SK-N-SH (cell line): ENCODE results near the gene PCNX1. TPM values are rescaled to one million over a fixed set of nuclear protein-coding genes. Genes with fewer than 3 reads are reported as not detected.
"Not testable (repeated sequence)": the region's sequence is repeated elsewhere in the genome, so short reads cannot be mapped to it uniquely, and the experiment has no call there.

ENCODE experiments used
- CTCF ChIA-PET: fragments of 300-600, 350-600 bp; formaldehyde crosslinking; extraction: SDS; loops from one replicate; lab custom pipeline; 2021; lab: Yijun Ruan, JAX
- POLR2A ChIA-PET: fragments of 350-600 bp; sonication (Branson Sonifier 250); formaldehyde crosslinking; extraction: SDS; loops from one replicate; lab custom pipeline; 2020; ENCODE audit warnings: antibody characterized with exemption, inconsistent platforms; lab: Yijun Ruan, JAX
- DNase-seq: peaks from one replicate; pipeline ENCODE4 v3.0.0; 2012
- H2AFZ ChIP-seq: fragments of 200-600 bp; sonication (generic); 2 replicates; pipeline ENCODE4 v1.8.1; 2016; ENCODE audit warnings: antibody characterized with exemption, mild to moderate bottlenecking, low read depth
- H3F3A ChIP-seq: fragments of 200-600 bp; sonication (generic); replicated peaks from 2 replicates; pipeline ENCODE3; 2016; ENCODE audit warnings: antibody characterized with exemption, mild to moderate bottlenecking; ENCODE audit not compliant: insufficient read depth
- H3K27ac ChIP-seq, 2 experiments: fragments of 200-500 bp in 1 of 2; fragments of 200-600 bp in 1 of 2; sonication (Bioruptor generic) in 1 of 2; sonication (generic), shearing (Covaris generic) in 1 of 2; 2 replicates each; pipeline versions ENCODE4 v1.5.1 to v1.6.1; 2014 to 2016; ENCODE audit warnings: low read depth in 2 of 2, inconsistent platforms in 1 of 2, low read length in 1 of 2, mild to moderate bottlenecking in 1 of 2, mixed read lengths in 1 of 2
- H3K27me3 ChIP-seq: fragments of 200-600 bp; sonication (generic), shearing (Covaris generic); 2 replicates; pipeline ENCODE4 v1.6.1; 2016; ENCODE audit warnings: mixed run types; ENCODE audit not compliant: insufficient read depth
- H3K36me3 ChIP-seq, 2 experiments: fragments of 200-500 bp in 1 of 2; fragments of 200-600 bp in 1 of 2; sonication (Bioruptor generic) in 1 of 2; sonication (generic) in 1 of 2; replicated peaks in 1 of 2; 2 replicates each; pipeline versions ENCODE3 to v1.5.1; 2014 to 2016; ENCODE audit warnings: low read length in 1 of 2, mild to moderate bottlenecking in 1 of 2; ENCODE audit not compliant: insufficient read depth in 2 of 2, control insufficient read depth in 1 of 2
- H3K4me1 ChIP-seq, 2 experiments: fragments of 200-500 bp in 1 of 2; fragments of 200-600 bp in 1 of 2; sonication (Bioruptor generic) in 1 of 2; sonication (generic), shearing (Covaris generic) in 1 of 2; 2 replicates each; pipeline versions ENCODE4 v1.5.1 to v1.6.1; 2014 to 2016; ENCODE audit warnings: low read depth in 1 of 2, low read length in 1 of 2, mixed run types in 1 of 2; ENCODE audit not compliant: insufficient read depth in 2 of 2, control insufficient read depth in 1 of 2
- H3K4me2 ChIP-seq: fragments of 200-600 bp; sonication (generic), shearing (Covaris generic); 2 replicates; pipeline ENCODE4 v1.6.1; 2017; ENCODE audit warnings: mixed run types
- H3K4me3 ChIP-seq, 2 experiments: fragments of 200-500 bp in 1 of 2; fragments of 200-600 bp in 1 of 2; sonication (Bioruptor generic) in 1 of 2; sonication (generic), shearing (Covaris generic) in 1 of 2; 2 replicates each; pipeline versions ENCODE4 v1.5.1 to v1.8.1; 2014 to 2016; ENCODE audit warnings: low read depth in 2 of 2, inconsistent platforms in 1 of 2, low read length in 1 of 2, mild to moderate bottlenecking in 1 of 2, mixed read lengths in 1 of 2, moderate library complexity in 1 of 2
- H3K79me2 ChIP-seq: fragments of 200-600 bp; sonication (generic); 2 replicates; pipeline ENCODE4 v1.8.1; 2017; ENCODE audit warnings: mild to moderate bottlenecking; ENCODE audit not compliant: insufficient read depth
- H3K9ac ChIP-seq: fragments of 200-600 bp; sonication (generic); 2 replicates; pipeline ENCODE4 v1.6.1; 2017; ENCODE audit warnings: mixed run types
- H3K9me2 ChIP-seq: fragments of 200-600 bp; sonication (generic); 2 replicates; pipeline ENCODE4 v1.6.1; 2017; ENCODE audit warnings: mixed run types
- H3K9me3 ChIP-seq: fragments of 200-600 bp; sonication (generic); 2 replicates; pipeline ENCODE4 v1.6.1; 2017; ENCODE audit warnings: mixed run types, mild to moderate bottlenecking, moderate library complexity
- H4K20me1 ChIP-seq: fragments of 200-600 bp; sonication (generic); 2 replicates; pipeline ENCODE4 v1.6.1; 2017; ENCODE audit warnings: mild to moderate bottlenecking, mixed run types; ENCODE audit not compliant: insufficient read depth
- EZH2phosphoT487 ChIP-seq: fragments of 200-600 bp; sonication (generic); IDR thresholded peaks from 2 replicates; pipeline ENCODE4 v1.6.1; 2017; ENCODE audit warnings: low read depth, mixed run types, mild to moderate bottlenecking, antibody characterized with exemption, moderate library complexity, borderline replicate concordance
- IRF3 ChIP-seq: fragments of 150-350 bp; IDR thresholded peaks from 2 replicates; pipeline ENCODE4 v1.6.1; 2016; ENCODE audit warnings: mild to moderate bottlenecking, low read depth, low read length
- JUND ChIP-seq: IDR thresholded peaks from 2 replicates; pipeline ENCODE4 v1.4.0; 2012
- MEF2A ChIP-seq: IDR thresholded peaks from 2 replicates; pipeline ENCODE4 v1.4.0; 2012; ENCODE audit warnings: low read depth, borderline replicate concordance
- PBX3 ChIP-seq: IDR thresholded peaks from 2 replicates; pipeline ENCODE4; 2012
- POLR2AphosphoS5 ChIP-seq: IDR thresholded peaks from 2 replicates; pipeline ENCODE4 v1.6.1; 2012; ENCODE audit warnings: low read depth, low read length
- RCOR1 ChIP-seq: fragments of 150-350 bp; IDR thresholded peaks from 2 replicates; pipeline ENCODE4 v1.6.1; 2017; ENCODE audit warnings: antibody characterized with exemption, low read length
- RXRA ChIP-seq: IDR thresholded peaks from 2 replicates; pipeline ENCODE4 v1.4.0; 2012; ENCODE audit warnings: low read depth, mild to moderate bottlenecking, borderline replicate concordance
- TCF12 ChIP-seq: IDR thresholded peaks from 2 replicates; pipeline ENCODE4 v1.4.0; 2012
- ZBTB33 ChIP-seq: IDR thresholded peaks from 2 replicates; pipeline ENCODE4 v1.4.0; 2012; ENCODE audit warnings: low read depth, borderline replicate concordance
- WGBS: methylation state at CpG from one replicate; pipeline ENCODE4 v1.1.6; 2017; ENCODE audit warnings: low lambda C conversion rate; 5-methylcytosine and 5-hydroxymethylcytosine counted together
- polyA plus RNA-seq, 3 experiments: library from polyadenylated mRNA; depleted of rRNA; stranded (reverse); fragments of >200 nt; gene quantifications; 2 replicates each; pipeline ENCODE4 v1.2.3, GENCODE V29; 2012

PCNX1 gene
- polyA plus RNA-seq, 1 of the 3 experiments (the other 2 are of a cell fraction) = 9.4 TPM

GRCh38 chr14:70879448-70879847 is 27.8 kb upstream of the PCNX1 start:
- Histone ChIP-seq H3K27ac (no peak overlapping the region), H3K9me2 (no peaks in the 10 kb centered on the region), H3K36me3 (no peaks in the 10 kb centered on the region), H3K9ac (no peak overlapping the region), H3K4me2 (no peak overlapping the region), H2AFZ (no peak overlapping the region), H3K79me2 (no peaks in the 10 kb centered on the region), H3K4me3 (no peak overlapping the region), H3K9me3 (no peaks in the 10 kb centered on the region), H3F3A (peaks cover 7% of the 10 kb centered on the region), H3K27me3 (no peaks in the 10 kb centered on the region), H4K20me1 (no peaks in the 10 kb centered on the region), H3K4me1 (peaks cover 0 to 27% of the 10 kb centered on the region in 2 experiments; a peak in 2 of 4 replicates)
- CTCF ChIA-PET = interaction anchor here (0.8 to 1.5 kb wide), 5 partner anchors 11 to 851 kb away, joined by 3 to 8 read pairs (median 3); no protein-coding TSS in a partner anchor
- TF ChIP-seq TCF12 (no peak), POLR2AphosphoS5 (no peak), JUND (no peak), PBX3 (no peak), ZBTB33 (no peak)
- no peak for DNase-seq
- POLR2A ChIA-PET = no interaction called here
- WGBS = 14% methylated on average over 1 of the region's 1 CpG

GRCh38 chr14:70880888-70881287 is 26.4 kb upstream of the PCNX1 start:
- H3K9me2 ChIP-seq, H3K4me2 ChIP-seq, POLR2A ChIA-PET, H3K9me3 ChIP-seq, H3K27ac ChIP-seq, H3K36me3 ChIP-seq, DNase-seq, H3K27me3 ChIP-seq, H3K79me2 ChIP-seq, H2AFZ ChIP-seq, H3K4me3 ChIP-seq, H3F3A ChIP-seq, H3K9ac ChIP-seq, H4K20me1 ChIP-seq: not testable (repeated sequence)
- H3K4me1 ChIP-seq = peaks cover 3 to 34% of the 10 kb centered on the region in 2 experiments; a peak in 2 of 4 replicates
- 65% methylated on average over 1 of the region's 1 CpG for WGBS
- CTCF ChIA-PET = interaction anchor here (1.8 kb wide), 1 partner anchor 26 kb away, joined by 4 read pairs; the partner anchor contains the start of gene PCNX1

- Histone ChIP-seq H3K79me2 (no peaks in the 10 kb centered on the region), H3K4me2 (no peak overlapping the region), H3K9me3 (no peaks in the 10 kb centered on the region), H3F3A (peaks cover 7% of the 10 kb centered on the region), H4K20me1 (no peaks in the 10 kb centered on the region), H3K36me3 (no peaks in the 10 kb centered on the region), H3K9me2 (no peaks in the 10 kb centered on the region), H3K27ac (no peak overlapping the region), H3K4me1 (peaks cover 3 to 34% of the 10 kb centered on the region in 2 experiments; a peak in 2 of 4 replicates), H3K9ac (no peak overlapping the region), H2AFZ (no peak overlapping the region), H3K4me3 (no peak overlapping the region), H3K27me3 (no peaks in the 10 kb centered on the region)
- DNase-seq = no peak
- TF ChIP-seq RCOR1 (no peak), RXRA (no peak), MEF2A (no peak), IRF3 (no peak), EZH2phosphoT487 (no peak)
- POLR2A ChIA-PET = no interaction called here
- WGBS = 71% methylated on average over 7 of the region's 7 CpGs
- CTCF ChIA-PET = interaction anchor here (1.8 kb wide), 1 partner anchor 25 kb away, joined by 4 read pairs; the partner anchor contains the start of gene PCNX1
Observed at GRCh38 chr14:70881549-70882177, 25.6 kb upstream of the PCNX1 start.
